GM12892 (cell line): Measurements from ENCODE around the gene GPR32.

Source experiments
- POLR2A ChIP-seq: IDR thresholded peaks from 2 replicates; pipeline ENCODE4 v1.6.1; 2011; ENCODE audit warnings: low read depth, low read length, control low read depth
- POLR2AphosphoS5 ChIP-seq: IDR thresholded peaks from 2 replicates; pipeline ENCODE4 v1.6.1; 2011; ENCODE audit warnings: low read depth, low read length, control low read depth
- TAF1 ChIP-seq: IDR thresholded peaks from 2 replicates; pipeline ENCODE4 v1.6.1; 2011; ENCODE audit warnings: low read depth, mild to moderate bottlenecking, control low read depth, low read length, borderline replicate concordance

- no peak; the same call in 1 of the 2 replicates for TF ChIP-seq POLR2A
- TF ChIP-seq TAF1 = no peak
- peak; percentile 31 for TF ChIP-seq POLR2AphosphoS5
Observed at GRCh38 chr19:50798659-50799546, 28.6 kb downstream of the GPR32 start.
